Type B pancreatic cell (in vitro differentiated cells): Measurements from ENCODE around the gene LAMTOR2. TPM values are rescaled to one million over a fixed set of nuclear protein-coding genes. Genes with fewer than 3 reads are reported as not detected.
A peak's percentile ranks its signal among the peaks of the same experiment; 100 is the strongest.
"Not testable (repeated sequence)": the region's sequence is repeated elsewhere in the genome, so short reads cannot be mapped to it uniquely, and the experiment has no call there.

Source experiments
- DNase-seq: peaks from one replicate; pipeline ENCODE4 v3.0.0; 2021; ENCODE audit warnings: mixed read lengths; ENCODE audit not compliant: unreplicated experiment; ENCODE audit errors: extremely low spot score
- H3K27ac Mint-ChIP-seq: 2 replicates; pipeline ENCODE4 v1.8.0; 2021; ENCODE audit warnings: mild to moderate bottlenecking, mixed read lengths
- H3K27me3 Mint-ChIP-seq: 2 replicates; pipeline ENCODE4 v1.8.0; 2021; ENCODE audit warnings: mixed read lengths
- H3K36me3 Mint-ChIP-seq: 2 replicates; pipeline ENCODE4 v1.8.0; 2021; ENCODE audit warnings: mixed read lengths
- H3K4me1 Mint-ChIP-seq: one replicate; pipeline ENCODE4 v1.8.0; 2021; ENCODE audit warnings: mixed read lengths; ENCODE audit not compliant: unreplicated experiment
- H3K4me3 Mint-ChIP-seq: 2 replicates; pipeline ENCODE4 v1.8.0; 2021; ENCODE audit warnings: mild to moderate bottlenecking, mixed read lengths
- H3K9me3 Mint-ChIP-seq: 2 replicates; pipeline ENCODE4 v1.8.0; 2021; ENCODE audit warnings: mixed read lengths
- total RNA-seq: library from RNA; stranded (reverse); gene quantifications from 2 replicates; pipeline ENCODE4 v1.2.1, GENCODE V29; 2021; ENCODE audit warnings: low replicate concordance
- TF ChIP-seq, protein P1 (sequence below): fragments of 200-600 bp; sonication (generic); conservative IDR thresholded peaks from 2 replicates; pipeline ENCODE4 v1.5.0; 2021; ENCODE audit warnings: antibody characterized with exemption, mild to moderate bottlenecking

LAMTOR2 gene
- total RNA-seq, 1 donor from 2014 or later: 60.9 TPM

DNA sequence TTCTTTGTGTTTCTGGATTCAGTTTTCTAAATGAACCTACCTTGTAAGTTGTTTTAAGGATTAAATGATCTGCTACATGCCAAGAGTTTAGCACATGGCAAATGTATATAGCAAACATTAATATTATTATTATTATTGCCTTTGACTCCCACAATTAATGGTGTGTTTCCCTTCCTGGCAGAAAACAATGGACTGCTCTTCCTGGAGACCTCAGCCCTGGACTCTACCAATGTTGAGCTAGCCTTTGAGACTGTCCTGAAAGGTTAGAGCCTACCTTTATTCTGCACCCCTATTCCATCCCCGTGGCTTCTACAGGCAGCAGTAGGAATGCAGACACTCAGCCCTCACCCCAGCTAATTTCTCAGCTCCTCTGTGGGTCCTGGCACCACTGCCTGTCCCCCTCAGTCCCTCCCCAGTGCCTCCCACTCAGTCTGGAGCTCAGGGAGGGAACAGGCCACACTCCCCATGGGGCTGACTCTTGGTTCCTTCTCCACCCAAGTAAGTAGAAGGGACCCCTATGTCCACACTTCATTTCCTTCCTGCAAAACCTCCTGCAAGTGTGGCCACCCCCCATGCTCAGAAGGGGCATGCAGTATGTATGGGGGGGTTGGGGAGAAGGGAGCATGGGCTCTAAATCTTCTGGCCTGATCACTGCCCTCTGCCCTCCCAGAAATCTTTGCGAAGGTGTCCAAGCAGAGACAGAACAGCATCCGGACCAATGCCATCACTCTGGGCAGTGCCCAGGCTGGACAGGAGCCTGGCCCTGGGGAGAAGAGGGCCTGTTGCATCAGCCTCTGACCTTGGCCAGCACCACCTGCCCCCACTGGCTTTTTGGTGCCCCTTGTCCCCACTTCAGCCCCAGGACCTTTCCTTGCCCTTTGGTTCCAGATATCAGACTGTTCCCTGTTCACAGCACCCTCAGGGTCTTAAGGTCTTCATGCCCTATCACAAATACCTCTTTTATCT, 15.2 kb downstream of the LAMTOR2 start:
- Mint-ChIP-seq H3K4me3 (no peak overlapping the region), H3K36me3 (peaks cover 17% of the 10 kb centered on the region), H3K27me3 (no peaks in the 10 kb centered on the region), H3K4me1 (peaks cover 37% of the 10 kb centered on the region), H3K27ac (no peak overlapping the region), H3K9me3 (no peaks in the 10 kb centered on the region)
- no peak for DNase-seq
- TF ChIP-seq, protein P1, sequence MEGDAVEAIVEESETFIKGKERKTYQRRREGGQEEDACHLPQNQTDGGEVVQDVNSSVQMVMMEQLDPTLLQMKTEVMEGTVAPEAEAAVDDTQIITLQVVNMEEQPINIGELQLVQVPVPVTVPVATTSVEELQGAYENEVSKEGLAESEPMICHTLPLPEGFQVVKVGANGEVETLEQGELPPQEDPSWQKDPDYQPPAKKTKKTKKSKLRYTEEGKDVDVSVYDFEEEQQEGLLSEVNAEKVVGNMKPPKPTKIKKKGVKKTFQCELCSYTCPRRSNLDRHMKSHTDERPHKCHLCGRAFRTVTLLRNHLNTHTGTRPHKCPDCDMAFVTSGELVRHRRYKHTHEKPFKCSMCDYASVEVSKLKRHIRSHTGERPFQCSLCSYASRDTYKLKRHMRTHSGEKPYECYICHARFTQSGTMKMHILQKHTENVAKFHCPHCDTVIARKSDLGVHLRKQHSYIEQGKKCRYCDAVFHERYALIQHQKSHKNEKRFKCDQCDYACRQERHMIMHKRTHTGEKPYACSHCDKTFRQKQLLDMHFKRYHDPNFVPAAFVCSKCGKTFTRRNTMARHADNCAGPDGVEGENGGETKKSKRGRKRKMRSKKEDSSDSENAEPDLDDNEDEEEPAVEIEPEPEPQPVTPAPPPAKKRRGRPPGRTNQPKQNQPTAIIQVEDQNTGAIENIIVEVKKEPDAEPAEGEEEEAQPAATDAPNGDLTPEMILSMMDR: no peak

DNA sequence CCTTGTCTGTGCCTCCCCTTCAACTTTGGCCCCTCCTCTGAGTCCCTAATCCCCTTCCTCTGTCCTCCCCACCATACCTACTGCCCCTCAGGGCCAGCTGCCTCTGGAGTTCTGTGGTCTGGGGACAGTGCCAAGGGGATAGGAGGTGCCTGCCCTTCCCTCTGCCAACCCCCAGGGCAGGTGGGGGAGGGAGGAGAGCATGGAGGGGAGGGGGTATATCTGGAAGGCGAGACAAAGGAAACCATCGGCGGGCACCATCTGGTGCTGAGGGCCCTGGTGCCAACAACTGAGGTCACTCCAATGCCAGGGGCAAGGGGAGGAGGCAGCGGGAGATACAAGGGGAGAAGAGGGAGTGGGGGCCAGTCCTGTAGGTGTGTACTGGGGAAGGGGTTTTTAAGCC, 16.0 kb downstream of the LAMTOR2 start:
- Mint-ChIP-seq H3K4me3 (no peak overlapping the region), H3K27ac (no peak overlapping the region)

GRCh38 chr1:156071332-156071816, 16.8 kb downstream of the LAMTOR2 start:
- peaks cover 34% of the 10 kb centered on the region for H3K4me1 Mint-ChIP-seq
- H3K9me3 Mint-ChIP-seq, H3K27me3 Mint-ChIP-seq, H3K4me3 Mint-ChIP-seq, DNase-seq: not testable (repeated sequence)
- peak overlapping the region; percentile 34 for H3K27ac Mint-ChIP-seq
- H3K36me3 Mint-ChIP-seq: peaks cover 26% of the 10 kb centered on the region

More for the DNA sequence above, 16.0 kb downstream of the LAMTOR2 start:
- peaks cover 23% of the 10 kb centered on the region for H3K36me3 Mint-ChIP-seq
- TF ChIP-seq, protein P1: no peak
- H3K27me3 Mint-ChIP-seq: no peaks in the 10 kb centered on the region
- DNase-seq: no peak
- no peaks in the 10 kb centered on the region for H3K9me3 Mint-ChIP-seq
- H3K4me1 Mint-ChIP-seq: peaks cover 37% of the 10 kb centered on the region

DNA sequence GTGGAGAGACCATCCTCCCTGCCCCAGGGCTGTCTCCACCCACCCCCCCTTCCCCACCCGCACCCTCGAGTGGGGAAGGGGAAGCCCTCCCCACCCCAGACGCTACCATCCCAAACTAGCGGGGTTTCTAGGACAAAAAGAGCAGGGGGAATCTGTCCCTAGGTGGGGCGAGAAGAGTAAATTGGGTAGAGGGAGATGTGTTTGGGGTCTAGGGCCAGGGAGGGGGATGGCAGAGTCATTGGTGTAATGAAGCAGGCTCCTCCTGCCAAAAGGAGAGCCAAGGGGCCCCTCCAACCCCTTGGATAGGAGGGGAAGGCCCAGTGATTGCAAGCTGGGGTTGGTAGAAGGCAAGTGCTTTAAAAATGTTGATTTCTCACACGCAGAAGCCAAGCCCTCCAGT, 17.7 kb downstream of the LAMTOR2 start:
- TF ChIP-seq, protein P1: no peak
- Mint-ChIP-seq H3K4me1 (peaks cover 33% of the 10 kb centered on the region), H3K27me3 (no peaks in the 10 kb centered on the region), H3K36me3 (peaks cover 27% of the 10 kb centered on the region), H3K27ac (peak overlapping the region; percentile 68), H3K4me3 (no peak overlapping the region), H3K9me3 (no peaks in the 10 kb centered on the region)
- no peak for DNase-seq

DNA sequence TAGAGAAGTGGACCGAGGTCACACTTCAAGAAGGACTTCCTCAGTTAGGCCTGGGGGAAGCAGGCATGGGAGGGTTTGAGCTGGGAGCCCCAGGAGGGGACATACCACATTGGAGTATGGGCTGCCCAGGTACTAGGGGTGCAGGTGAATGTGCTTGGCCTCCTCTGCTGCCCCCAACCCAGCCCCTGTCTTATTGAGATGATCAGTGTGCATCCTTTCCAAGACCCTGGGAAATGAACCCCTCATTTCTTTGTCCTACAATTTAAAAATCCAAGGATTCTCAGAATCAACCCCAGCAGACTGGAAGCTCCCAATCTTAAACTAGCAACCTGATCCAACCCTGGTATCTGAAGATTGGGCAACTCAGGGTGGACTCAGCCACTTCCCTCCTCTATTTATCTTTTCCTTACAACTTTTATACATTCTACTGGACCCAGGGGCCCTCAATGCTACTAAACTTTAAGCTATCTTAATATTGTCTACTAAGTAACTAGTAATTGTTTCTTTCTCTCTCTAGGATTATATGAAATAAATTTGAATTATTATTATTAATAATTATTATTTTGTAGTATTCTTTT, 18.6 kb downstream of the LAMTOR2 start:
- no peaks in the 10 kb centered on the region for H3K27me3 Mint-ChIP-seq
- H3K36me3 Mint-ChIP-seq: peaks cover 32% of the 10 kb centered on the region
- H3K4me1 Mint-ChIP-seq: peaks cover 39% of the 10 kb centered on the region
- no peak for DNase-seq
- TF ChIP-seq, protein P1: no peak
- peak overlapping the region; percentile 78 for H3K27ac Mint-ChIP-seq
- no peaks in the 10 kb centered on the region for H3K9me3 Mint-ChIP-seq
- H3K4me3 Mint-ChIP-seq: no peak overlapping the region

DNA sequence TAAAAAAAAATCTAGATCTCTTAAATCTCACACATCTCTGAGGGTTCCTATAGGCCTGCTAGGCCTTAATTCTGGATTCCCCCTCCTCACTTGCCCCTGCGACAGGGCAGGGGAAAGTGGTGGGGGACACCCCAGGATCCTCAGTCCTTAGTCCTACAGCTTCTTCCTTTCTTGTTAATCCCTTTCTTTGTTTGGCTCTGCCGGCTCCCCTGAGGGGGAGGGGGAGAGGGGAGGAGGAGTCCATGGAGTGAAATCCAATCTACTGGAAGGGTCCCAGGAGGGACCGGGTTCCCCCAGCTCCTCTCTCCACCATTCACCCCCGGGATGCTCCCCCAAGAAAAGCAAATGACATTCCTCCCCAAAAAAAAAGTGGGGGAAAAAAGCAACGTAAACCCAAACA, 19.2 kb downstream of the LAMTOR2 start:
- H3K4me3 Mint-ChIP-seq: peak overlapping the region; percentile 75
- no peaks in the 10 kb centered on the region for H3K27me3 Mint-ChIP-seq
- H3K36me3 Mint-ChIP-seq: peaks cover 36% of the 10 kb centered on the region
- H3K4me1 Mint-ChIP-seq: peaks cover 44% of the 10 kb centered on the region
- H3K9me3 Mint-ChIP-seq: no peaks in the 10 kb centered on the region
- DNase-seq: no peak
- TF ChIP-seq, protein P1: no peak
- peak overlapping the region; percentile 78 for H3K27ac Mint-ChIP-seq
